ENCODE measurements around the gene NCOA3. TPM values are rescaled to one million over a fixed set of nuclear protein-coding genes. Genes with fewer than 3 reads are reported as not detected.

The NCOA3 gene
- total RNA-seq, 5 donors from 2014 or later (not counting 1 experiment from before 2014, with no cell fraction given): 64.4 to 89.2 (median 68.9) TPM

- H3K27me3 Mint-ChIP-seq: no peaks in the 10 kb centered on the region
- ATAC-seq (replicated peaks in 1 of 4) (no peak), DNase-seq (no peak)
- Histone ChIP-seq H3K36me3 (ENCODE audit: control insufficient read depth in 2 of 2, extremely low read depth in 1 of 2, insufficient read depth in 1 of 2, low read length in 1 of 2) (peaks cover 16 to 81% of the 10 kb centered on the region in 2 donors), H3K9me3 (no peaks in the 10 kb centered on the region), H3K4me1 (ENCODE audit: control insufficient read depth in 1 of 2, extremely low read depth in 1 of 2, insufficient read depth in 2 of 2, low read length in 2 of 2) (no peaks in the 10 kb centered on the region), H3K27ac (ENCODE audit: low read length) (no peak overlapping the region), H3K27me3 (replicated peaks in 1 of 2; ENCODE audit: control insufficient read depth in 2 of 2, extremely low read depth in 1 of 2, insufficient read depth in 2 of 2, low read length in 1 of 2) (no peaks in the 10 kb centered on the region), H3K4me3 (ENCODE audit: control insufficient read depth in 1 of 2, extremely low read depth in 1 of 2, low read length in 1 of 2) (no peak overlapping the region)
- no peak overlapping the region for H3K4me3 Mint-ChIP-seq
- 100% methylated on average over 2 of the region's 6 CpGs for WGBS (ENCODE audit: insufficient coverage)
- H3K36me3 Mint-ChIP-seq: peaks cover 57% of the 10 kb centered on the region
- peaks cover 0 to 5% (median 0%) of the 10 kb centered on the region in 3 donors for H3K4me1 Mint-ChIP-seq
- ChIA-PET CTCF (interaction anchor here (0.5 to 0.6 kb wide), 3 partner anchors 41 to 379 kb away, joined by 5 to 6 read pairs (median 5); no protein-coding TSS in a partner anchor), POLR2A (no interaction called here)
- H3K27ac Mint-ChIP-seq: no peak overlapping the region
- H3K9me3 Mint-ChIP-seq: no peaks in the 10 kb centered on the region
Measured at GRCh38 chr20:47648943-47649342, 147.3 kb downstream of the NCOA3 start.

- peaks cover 51% of the 10 kb centered on the region for H3K36me3 Mint-ChIP-seq
- H3K4me3 ChIP-seq (ENCODE audit: control insufficient read depth in 1 of 2, extremely low read depth in 1 of 2, low read length in 1 of 2): no peak overlapping the region
- no peak overlapping the region for H3K27ac Mint-ChIP-seq
- H3K27me3 ChIP-seq (replicated peaks in 1 of 2; ENCODE audit: control insufficient read depth in 2 of 2, extremely low read depth in 1 of 2, insufficient read depth in 2 of 2, low read length in 1 of 2): no peaks in the 10 kb centered on the region
- 100% methylated on average over 2 of the region's 3 CpGs for WGBS (ENCODE audit: insufficient coverage)
- ChIA-PET CTCF (interaction anchor here in 1 of 2 donors (0.6 kb wide), 1 partner anchor 379 kb away, joined by 3 read pairs; no protein-coding TSS in a partner anchor), POLR2A (no interaction called here)
- no peak overlapping the region for H3K27ac ChIP-seq (ENCODE audit: low read length)
- no peaks in the 10 kb centered on the region for H3K4me1 ChIP-seq (ENCODE audit: control insufficient read depth in 1 of 2, extremely low read depth in 1 of 2, insufficient read depth in 2 of 2, low read length in 2 of 2)
- H3K9me3 Mint-ChIP-seq: no peaks in the 10 kb centered on the region
- DNase-seq (no peak), ATAC-seq (replicated peaks in 1 of 4) (no peak)
- H3K4me3 Mint-ChIP-seq: no peak overlapping the region
- H3K36me3 ChIP-seq (ENCODE audit: control insufficient read depth in 2 of 2, extremely low read depth in 1 of 2, insufficient read depth in 1 of 2, low read length in 1 of 2): peaks cover 16 to 72% of the 10 kb centered on the region in 2 donors
- H3K27me3 Mint-ChIP-seq: no peaks in the 10 kb centered on the region
- no peaks in the 10 kb centered on the region for H3K9me3 ChIP-seq
- H3K4me1 Mint-ChIP-seq: no peaks in the 10 kb centered on the region
Measured at GRCh38 chr20:47652301-47652700, 150.6 kb downstream of the NCOA3 start.

GRCh38 chr20:47652794-47653193, 151.1 kb downstream of the NCOA3 start:
- POLR2A ChIA-PET: no interaction called here
- H3K27ac ChIP-seq (ENCODE audit: low read length): no peak overlapping the region
- Mint-ChIP-seq H3K27me3 (no peaks in the 10 kb centered on the region), H3K4me1 (no peaks in the 10 kb centered on the region), H3K36me3 (peaks cover 51% of the 10 kb centered on the region), H3K9me3 (no peaks in the 10 kb centered on the region), H3K4me3 (no peak overlapping the region), H3K27ac (no peak overlapping the region)
- H3K4me3 ChIP-seq (ENCODE audit: control insufficient read depth in 1 of 2, extremely low read depth in 1 of 2, low read length in 1 of 2): no peak overlapping the region
- H3K9me3 ChIP-seq: no peaks in the 10 kb centered on the region
- peaks cover 16 to 74% of the 10 kb centered on the region in 2 donors for H3K36me3 ChIP-seq (ENCODE audit: control insufficient read depth in 2 of 2, extremely low read depth in 1 of 2, insufficient read depth in 1 of 2, low read length in 1 of 2)
- WGBS (ENCODE audit: insufficient coverage): no CpG with 5 or more reads among the region's 2 CpGs
- no peaks in the 10 kb centered on the region for H3K4me1 ChIP-seq (ENCODE audit: control insufficient read depth in 1 of 2, extremely low read depth in 1 of 2, insufficient read depth in 2 of 2, low read length in 2 of 2)
- CTCF ChIA-PET: interaction anchor here in 1 of 2 donors (0.6 kb wide), 1 partner anchor 380 kb away, joined by 3 read pairs; no protein-coding TSS in a partner anchor
- no peak for DNase-seq
- ATAC-seq (replicated peaks in 1 of 4): no peak
- H3K27me3 ChIP-seq (replicated peaks in 1 of 2; ENCODE audit: control insufficient read depth in 2 of 2, extremely low read depth in 1 of 2, insufficient read depth in 2 of 2, low read length in 1 of 2): no peaks in the 10 kb centered on the region

- no peak overlapping the region for H3K4me3 Mint-ChIP-seq
- peaks cover 48% of the 10 kb centered on the region for H3K36me3 Mint-ChIP-seq
- WGBS (ENCODE audit: insufficient coverage): 63% methylated on average over 1 of the region's 2 CpGs
Measured at GRCh38 chr20:47653869-47654268, 152.2 kb downstream of the NCOA3 start.

GRCh38 chr20:47654370-47654769, 152.7 kb downstream of the NCOA3 start:
- Mint-ChIP-seq H3K27ac (peak overlapping the region in 1 of 2 donors; percentile 23), H3K27me3 (no peaks in the 10 kb centered on the region), H3K9me3 (no peaks in the 10 kb centered on the region), H3K4me1 (no peaks in the 10 kb centered on the region), H3K36me3 (peaks cover 43% of the 10 kb centered on the region), H3K4me3 (no peak overlapping the region)
- ATAC-seq (replicated peaks in 1 of 4): no peak
- Histone ChIP-seq H3K27ac (ENCODE audit: low read length) (no peak overlapping the region), H3K27me3 (replicated peaks in 1 of 2; ENCODE audit: control insufficient read depth in 2 of 2, extremely low read depth in 1 of 2, insufficient read depth in 2 of 2, low read length in 1 of 2) (no peaks in the 10 kb centered on the region), H3K4me3 (ENCODE audit: control insufficient read depth in 1 of 2, extremely low read depth in 1 of 2, low read length in 1 of 2) (no peak overlapping the region), H3K36me3 (ENCODE audit: control insufficient read depth in 2 of 2, extremely low read depth in 1 of 2, insufficient read depth in 1 of 2, low read length in 1 of 2) (peaks cover 16 to 75% of the 10 kb centered on the region in 2 donors), H3K9me3 (no peaks in the 10 kb centered on the region), H3K4me1 (ENCODE audit: control insufficient read depth in 1 of 2, extremely low read depth in 1 of 2, insufficient read depth in 2 of 2, low read length in 2 of 2) (no peaks in the 10 kb centered on the region)
- no CpG with 5 or more reads among the region's 1 CpG for WGBS (ENCODE audit: insufficient coverage)
- ChIA-PET CTCF (no interaction called here), POLR2A (no interaction called here)
- DNase-seq: no peak

More at GRCh38 chr20:47653869-47654268, 152.2 kb downstream of the NCOA3 start:
- no peak for DNase-seq
- no peaks in the 10 kb centered on the region for H3K4me1 ChIP-seq (ENCODE audit: control insufficient read depth in 1 of 2, extremely low read depth in 1 of 2, insufficient read depth in 2 of 2, low read length in 2 of 2)
- ATAC-seq (replicated peaks in 1 of 4): no peak
- peaks cover 16 to 78% of the 10 kb centered on the region in 2 donors for H3K36me3 ChIP-seq (ENCODE audit: control insufficient read depth in 2 of 2, extremely low read depth in 1 of 2, insufficient read depth in 1 of 2, low read length in 1 of 2)
- Mint-ChIP-seq H3K27ac (no peak overlapping the region), H3K9me3 (no peaks in the 10 kb centered on the region), H3K4me1 (no peaks in the 10 kb centered on the region), H3K27me3 (no peaks in the 10 kb centered on the region)
- ChIA-PET POLR2A (no interaction called here), CTCF (no interaction called here)
- no peak overlapping the region for H3K27ac ChIP-seq (ENCODE audit: low read length)
- no peak overlapping the region for H3K4me3 ChIP-seq (ENCODE audit: control insufficient read depth in 1 of 2, extremely low read depth in 1 of 2, low read length in 1 of 2)
- H3K27me3 ChIP-seq (replicated peaks in 1 of 2; ENCODE audit: control insufficient read depth in 2 of 2, extremely low read depth in 1 of 2, insufficient read depth in 2 of 2, low read length in 1 of 2): no peaks in the 10 kb centered on the region
- no peaks in the 10 kb centered on the region for H3K9me3 ChIP-seq

- Histone ChIP-seq H3K4me3 (ENCODE audit: control insufficient read depth in 1 of 2, extremely low read depth in 1 of 2, low read length in 1 of 2) (no peak overlapping the region), H3K27me3 (replicated peaks in 1 of 2; ENCODE audit: control insufficient read depth in 2 of 2, extremely low read depth in 1 of 2, insufficient read depth in 2 of 2, low read length in 1 of 2) (no peaks in the 10 kb centered on the region), H3K27ac (ENCODE audit: low read length) (no peak overlapping the region), H3K36me3 (ENCODE audit: control insufficient read depth in 2 of 2, extremely low read depth in 1 of 2, insufficient read depth in 1 of 2, low read length in 1 of 2) (peaks cover 16 to 64% of the 10 kb centered on the region in 2 donors), H3K9me3 (no peaks in the 10 kb centered on the region), H3K4me1 (ENCODE audit: control insufficient read depth in 1 of 2, extremely low read depth in 1 of 2, insufficient read depth in 2 of 2, low read length in 2 of 2) (no peaks in the 10 kb centered on the region)
- Mint-ChIP-seq H3K4me1 (no peaks in the 10 kb centered on the region), H3K9me3 (no peaks in the 10 kb centered on the region), H3K4me3 (no peak overlapping the region), H3K27ac (peak overlapping the region in 1 of 2 donors; percentile 35), H3K27me3 (no peaks in the 10 kb centered on the region), H3K36me3 (peaks cover 38% of the 10 kb centered on the region)
- DNase-seq (no peak), ATAC-seq (replicated peaks in 1 of 4) (no peak)
- POLR2A ChIA-PET: no interaction called here
- CTCF ChIA-PET: no interaction called here
Measured at GRCh38 chr20:47655635-47656034, 153.9 kb downstream of the NCOA3 start.

- no CpG with 5 or more reads among the region's 2 CpGs for WGBS (ENCODE audit: insufficient coverage)
- Mint-ChIP-seq H3K27ac (no peak overlapping the region), H3K9me3 (no peaks in the 10 kb centered on the region), H3K4me3 (no peak overlapping the region), H3K36me3 (peaks cover 38% of the 10 kb centered on the region), H3K4me1 (no peaks in the 10 kb centered on the region), H3K27me3 (no peaks in the 10 kb centered on the region)
- Histone ChIP-seq H3K27ac (ENCODE audit: low read length) (no peak overlapping the region), H3K36me3 (ENCODE audit: control insufficient read depth in 2 of 2, extremely low read depth in 1 of 2, insufficient read depth in 1 of 2, low read length in 1 of 2) (peaks cover 11 to 63% of the 10 kb centered on the region in 2 donors), H3K9me3 (no peaks in the 10 kb centered on the region), H3K4me3 (ENCODE audit: control insufficient read depth in 1 of 2, extremely low read depth in 1 of 2, low read length in 1 of 2) (no peak overlapping the region), H3K4me1 (ENCODE audit: control insufficient read depth in 1 of 2, extremely low read depth in 1 of 2, insufficient read depth in 2 of 2, low read length in 2 of 2) (no peaks in the 10 kb centered on the region), H3K27me3 (replicated peaks in 1 of 2; ENCODE audit: control insufficient read depth in 2 of 2, extremely low read depth in 1 of 2, insufficient read depth in 2 of 2, low read length in 1 of 2) (no peaks in the 10 kb centered on the region)
- ChIA-PET POLR2A (no interaction called here), CTCF (no interaction called here)
- no peak for ATAC-seq (replicated peaks in 1 of 4)
- DNase-seq: no peak
Measured at GRCh38 chr20:47656318-47656717, 154.6 kb downstream of the NCOA3 start.
